Suprapubic skin (tissue), 4 donors: ENCODE measurements around the gene MIPEP. TPM values are rescaled to one million over a fixed set of nuclear protein-coding genes. Genes with fewer than 3 reads are reported as not detected.
"Not testable (repeated sequence)": the region's sequence is repeated elsewhere in the genome, so short reads cannot be mapped to it uniquely, and the experiment has no call there.

ENCODE experiments used
- DNase-seq, 2 donors: peaks; one replicate each; pipeline ENCODE4 v3.0.0-alpha.2; 2019; ENCODE audit warnings: low spot score in 2 of 2
- H3K27ac ChIP-seq: fragments of 200-600 bp; sonication (generic); one replicate; pipeline ENCODE4 v1.5.1; 2019
- H3K27me3 ChIP-seq: fragments of 200-600 bp; sonication (generic); one replicate; pipeline ENCODE4 v1.5.1; 2019
- H3K36me3 ChIP-seq: fragments of 200-600 bp; sonication (generic); one replicate; pipeline ENCODE4 v1.5.1; 2019
- H3K4me1 ChIP-seq: fragments of 200-600 bp; sonication (generic); one replicate; pipeline ENCODE4 v1.5.1; 2019
- H3K4me3 ChIP-seq: fragments of 200-600 bp; sonication (generic); one replicate; pipeline ENCODE4 v1.5.1; 2019; ENCODE audit warnings: mild to moderate bottlenecking
- H3K9me3 ChIP-seq: fragments of 200-600 bp; sonication (generic); one replicate; pipeline ENCODE4 v1.5.1; 2019
- CTCF ChIP-seq, 2 donors: fragments of 200-600 bp in 1 of 2; fragments of 450-650 bp in 1 of 2; sonication (generic) in 1 of 2; IDR thresholded peaks; one replicate each; pipeline ENCODE4 v1.5.1; 2016 to 2019; ENCODE audit warnings: antibody characterized with exemption in 2 of 2, mild to moderate bottlenecking in 1 of 2, moderate library complexity in 1 of 2
- EP300 ChIP-seq: sonication (generic); formaldehyde crosslinking; IDR thresholded peaks from one replicate; pipeline ENCODE4 v1.6.1; 2017; ENCODE audit warnings: antibody characterized with exemption
- POLR2A ChIP-seq, 2 donors: fragments of 450-650 bp; IDR thresholded peaks; one replicate each; pipeline ENCODE4 v1.6.1; 2017; ENCODE audit warnings: antibody characterized with exemption in 2 of 2, mild to moderate bottlenecking in 2 of 2, moderate library complexity in 2 of 2
- POLR2AphosphoS5 ChIP-seq, 3 donors: sonication (generic); formaldehyde crosslinking; IDR thresholded peaks; one replicate each; pipeline ENCODE4 v1.6.1; 2017; ENCODE audit warnings: antibody characterized with exemption in 3 of 3
- WGBS: methylation state at CpG from one replicate; pipeline ENCODE4 v1.1.5; 2018; 5-methylcytosine and 5-hydroxymethylcytosine counted together
- total RNA-seq, 4 donors: library from RNA; depleted of rRNA; stranded (reverse); fragments of >200 nt; gene quantifications; one replicate each; pipeline ENCODE4 v1.1.0, GENCODE V29; 2016

MIPEP gene
- total RNA-seq, 4 donors from 2014 or later = 26.3 to 51.4 (median 37.6) TPM

GRCh38 chr13:23901365-23901764 is 12.2 kb upstream of the MIPEP start:
- Histone ChIP-seq H3K9me3 (no peaks in the 10 kb centered on the region), H3K36me3 (no peaks in the 10 kb centered on the region), H3K27me3 (peaks cover 25% of the 10 kb centered on the region), H3K27ac (no peak overlapping the region), H3K4me1 (peaks cover 10% of the 10 kb centered on the region), H3K4me3 (no peak overlapping the region)
- DNase-seq = no peak
- 83% methylated on average over 4 of the region's 4 CpGs for WGBS
- TF ChIP-seq EP300 (no peak), POLR2AphosphoS5 (IDR thresholded peaks at IDR 0.05) (no peak), CTCF (IDR thresholded peaks at IDR 0.05) (no peak), POLR2A (IDR thresholded peaks at IDR 0.05) (no peak)

- 18% methylated on average over 4 of the region's 4 CpGs for WGBS
- TF ChIP-seq EP300 (no peak), CTCF (IDR thresholded peaks at IDR 0.05) (peak in 1 of 2 donors; percentile 42)
- H3K36me3 ChIP-seq = no peaks in the 10 kb centered on the region
Observed at GRCh38 chr13:23899555-23899954, 10.4 kb upstream of the MIPEP start.

GRCh38 chr13:23898101-23898500 is 8.9 kb upstream of the MIPEP start:
- no peaks in the 10 kb centered on the region for H3K36me3 ChIP-seq
- TF ChIP-seq EP300 = no peak
- TF ChIP-seq CTCF (IDR thresholded peaks at IDR 0.05) = no peak
- TF ChIP-seq POLR2A (IDR thresholded peaks at IDR 0.05) = no peak
- TF ChIP-seq POLR2AphosphoS5 (IDR thresholded peaks at IDR 0.05) = no peak
- peaks cover 2% of the 10 kb centered on the region for H3K4me1 ChIP-seq
- DNase-seq = no peak
- no peak overlapping the region for H3K27ac ChIP-seq
- H3K27me3 ChIP-seq = peaks cover 11% of the 10 kb centered on the region
- 75% methylated on average over 8 of the region's 8 CpGs for WGBS
- H3K9me3 ChIP-seq = no peaks in the 10 kb centered on the region
- H3K4me3 ChIP-seq = no peak overlapping the region

More at GRCh38 chr13:23899555-23899954, 10.4 kb upstream of the MIPEP start:
- DNase-seq = no peak
- H3K4me1 ChIP-seq = peaks cover 10% of the 10 kb centered on the region
- no peak overlapping the region for H3K27ac ChIP-seq
- no peak overlapping the region for H3K4me3 ChIP-seq
- no peaks in the 10 kb centered on the region for H3K9me3 ChIP-seq
- H3K27me3 ChIP-seq = peaks cover 25% of the 10 kb centered on the region

GRCh38 chr13:23897452-23897919 is 8.3 kb upstream of the MIPEP start, which contains the start of gene C1QTNF9B:
Gene C1QTNF9B (minus strand): TSS chr13:23897502.
- WGBS = 81% methylated on average over 3 of the region's 3 CpGs
- H3K4me3 ChIP-seq, H3K9me3 ChIP-seq, H3K27ac ChIP-seq, H3K27me3 ChIP-seq, H3K36me3 ChIP-seq, DNase-seq, H3K4me1 ChIP-seq: not testable (repeated sequence)

- 75% methylated on average over 6 of the region's 12 CpGs for WGBS
- not testable (repeated sequence) for H3K27ac ChIP-seq, H3K27me3 ChIP-seq, DNase-seq, H3K9me3 ChIP-seq, H3K4me1 ChIP-seq, H3K4me3 ChIP-seq, H3K36me3 ChIP-seq
Observed at GRCh38 chr13:23894746-23895145, 5.5 kb upstream of the MIPEP start.

- not testable (repeated sequence) for H3K9me3 ChIP-seq, H3K4me3 ChIP-seq, H3K27ac ChIP-seq, H3K27me3 ChIP-seq, H3K4me1 ChIP-seq, H3K36me3 ChIP-seq, DNase-seq
- WGBS = no CpG with 5 or more reads among the region's 4 CpGs
Observed at GRCh38 chr13:23893791-23894190, 4.6 kb upstream of the MIPEP start.
